Skeletal muscle satellite cell (primary cell): ENCODE results near the gene ZNF765.
"Not testable (repeated sequence)": the region's sequence is repeated elsewhere in the genome, so short reads cannot be mapped to it uniquely, and the experiment has no call there.

ENCODE experiments used
- H3K27me3 ChIP-seq: 2 replicates; pipeline ENCODE4 v1.7.0; 2013; ENCODE audit warnings: low read length; ENCODE audit not compliant: control insufficient read depth, insufficient read depth
- H3K36me3 ChIP-seq: 2 replicates; pipeline ENCODE4 v1.7.0; 2013; ENCODE audit warnings: mild to moderate bottlenecking, control low read depth, low read length; ENCODE audit not compliant: insufficient read depth
- H3K4me1 ChIP-seq: 2 replicates; pipeline ENCODE4 v1.7.0; 2013; ENCODE audit warnings: low read length; ENCODE audit not compliant: control insufficient read depth, insufficient read depth
- H3K4me2 ChIP-seq: 2 replicates; pipeline ENCODE4 v1.7.0; 2013; ENCODE audit warnings: mild to moderate bottlenecking, low read length
- H3K4me3 ChIP-seq: 2 replicates; pipeline ENCODE4 v1.7.0; 2013; ENCODE audit warnings: low read length
- H3K9ac ChIP-seq: 2 replicates; pipeline ENCODE4 v1.7.0; 2013; ENCODE audit warnings: mild to moderate bottlenecking, low read depth, low read length, moderate library complexity
- H3K9me3 ChIP-seq: replicated peaks from 2 replicates; pipeline ENCODE4 v1.7.0; 2013; ENCODE audit warnings: mild to moderate bottlenecking, control low read depth, low read length

The ZNF765 gene

GRCh38 chr19:53423680-53424079, 28.7 kb downstream of the ZNF765 start:
- H3K9me3 ChIP-seq, H3K9ac ChIP-seq, H3K4me3 ChIP-seq, H3K27me3 ChIP-seq, H3K36me3 ChIP-seq, H3K4me1 ChIP-seq, H3K4me2 ChIP-seq: not testable (repeated sequence)

GRCh38 chr19:53424968-53425597, 30.1 kb downstream of the ZNF765 start:
- H3K4me1 ChIP-seq, result no peaks in the 10 kb centered on the region
- no peak overlapping the region for H3K4me3 ChIP-seq
- H3K4me2 ChIP-seq, result no peak overlapping the region
- H3K9ac ChIP-seq, result no peak overlapping the region
- H3K9me3 ChIP-seq, result no peaks in the 10 kb centered on the region
- H3K27me3 ChIP-seq, result no peaks in the 10 kb centered on the region
- H3K36me3 ChIP-seq, result no peaks in the 10 kb centered on the region

GRCh38 chr19:53431399-53432087, 36.6 kb downstream of the ZNF765 start, which contains the start of gene ZNF761:
TSS of gene ZNF761 (plus strand) at chr19:53431984. CDS start at chr19:53447269, 15,285 bp downstream.
- Histone ChIP-seq H3K27me3 (no peaks in the 10 kb centered on the region), H3K4me1 (no peaks in the 10 kb centered on the region), H3K4me3 (peak within 1 kb of the TSS; percentile 96), H3K9ac (peak within 1 kb of the TSS; percentile 97), H3K4me2 (peak within 1 kb of the TSS; percentile 94), H3K36me3 (peaks cover 12% of the 10 kb centered on the region), H3K9me3 (no peaks in the 10 kb centered on the region)

GRCh38 chr19:53432088-53432661, 37.2 kb downstream of the ZNF765 start:
- peak overlapping the region; percentile 96 for H3K4me3 ChIP-seq
- peaks cover 17% of the 10 kb centered on the region for H3K36me3 ChIP-seq
- no peaks in the 10 kb centered on the region for H3K27me3 ChIP-seq
- no peaks in the 10 kb centered on the region for H3K9me3 ChIP-seq
- peak overlapping the region; percentile 97 for H3K9ac ChIP-seq
- H3K4me2 ChIP-seq, result peak overlapping the region; percentile 94
- no peaks in the 10 kb centered on the region for H3K4me1 ChIP-seq

- peaks cover 51% of the 10 kb centered on the region for H3K36me3 ChIP-seq
- H3K9me3 ChIP-seq, H3K4me1 ChIP-seq, H3K9ac ChIP-seq, H3K27me3 ChIP-seq, H3K4me2 ChIP-seq, H3K4me3 ChIP-seq: not testable (repeated sequence)
Observed at GRCh38 chr19:53443809-53444208, 48.9 kb downstream of the ZNF765 start.

- not testable (repeated sequence) for H3K4me3 ChIP-seq, H3K4me2 ChIP-seq, H3K27me3 ChIP-seq, H3K9me3 ChIP-seq, H3K9ac ChIP-seq, H3K4me1 ChIP-seq
- peaks cover 53% of the 10 kb centered on the region for H3K36me3 ChIP-seq
Observed at GRCh38 chr19:53447196-53447595, 52.2 kb downstream of the ZNF765 start.

- no peak overlapping the region for H3K9ac ChIP-seq
- H3K4me1 ChIP-seq, result no peaks in the 10 kb centered on the region
- H3K27me3 ChIP-seq, result no peaks in the 10 kb centered on the region
- H3K4me3 ChIP-seq, result no peak overlapping the region
- peaks cover 61% of the 10 kb centered on the region for H3K36me3 ChIP-seq
- peaks cover 54% of the 10 kb centered on the region for H3K9me3 ChIP-seq
- no peak overlapping the region for H3K4me2 ChIP-seq
Observed at GRCh38 chr19:53455828-53456227, 60.9 kb downstream of the ZNF765 start.

GRCh38 chr19:53460131-53460721, 65.3 kb downstream of the ZNF765 start:
- not testable (repeated sequence) for H3K4me1 ChIP-seq, H3K9ac ChIP-seq, H3K4me3 ChIP-seq, H3K4me2 ChIP-seq, H3K27me3 ChIP-seq
- Histone ChIP-seq H3K9me3 (peaks cover 35% of the 10 kb centered on the region), H3K36me3 (peaks cover 21% of the 10 kb centered on the region)

GRCh38 chr19:53461866-53462265, 66.9 kb downstream of the ZNF765 start:
- H3K36me3 ChIP-seq, result peaks cover 6% of the 10 kb centered on the region
- no peak overlapping the region for H3K4me3 ChIP-seq
- H3K9ac ChIP-seq, result no peak overlapping the region
- peaks cover 19% of the 10 kb centered on the region for H3K9me3 ChIP-seq
- H3K4me2 ChIP-seq, result no peak overlapping the region
- no peaks in the 10 kb centered on the region for H3K4me1 ChIP-seq
- no peaks in the 10 kb centered on the region for H3K27me3 ChIP-seq

- peaks cover 9% of the 10 kb centered on the region for H3K9me3 ChIP-seq
- H3K4me3 ChIP-seq, result no peak overlapping the region
- H3K36me3 ChIP-seq, result no peaks in the 10 kb centered on the region
- no peak overlapping the region for H3K9ac ChIP-seq
- H3K4me2 ChIP-seq, result peak overlapping the region; percentile 20
- no peaks in the 10 kb centered on the region for H3K27me3 ChIP-seq
- no peaks in the 10 kb centered on the region for H3K4me1 ChIP-seq
Observed at GRCh38 chr19:53462861-53463260, 67.9 kb downstream of the ZNF765 start.

- Histone ChIP-seq H3K4me1 (no peaks in the 10 kb centered on the region), H3K4me3 (no peak overlapping the region), H3K9ac (no peak overlapping the region), H3K4me2 (peak overlapping the region; percentile 20), H3K9me3 (peaks cover 5% of the 10 kb centered on the region), H3K36me3 (no peaks in the 10 kb centered on the region), H3K27me3 (no peaks in the 10 kb centered on the region)
Observed at GRCh38 chr19:53463263-53463662, 68.3 kb downstream of the ZNF765 start.
